Ovary (tissue), 9 donors: ENCODE data around the gene KIF6. TPM values are rescaled to one million over a fixed set of nuclear protein-coding genes. Genes with fewer than 3 reads are reported as not detected.

Experiments used
- DNase-seq, 5 donors: peaks; one replicate each; pipeline ENCODE4 v3.0.0-alpha.2; 2019 to 2020
- H3K27ac ChIP-seq, 2 donors: fragments of 200-600 bp; one replicate each; pipeline versions ENCODE4 v1.5.1 to v1.8.0; 2019 to 2022
- H3K27me3 ChIP-seq: fragments of 200-600 bp; one replicate; pipeline ENCODE4 v1.8.0; 2022
- H3K36me3 ChIP-seq: fragments of 200-600 bp; sonication (generic); one replicate; pipeline ENCODE4 v1.5.1; 2019
- H3K4me1 ChIP-seq: one replicate; pipeline ENCODE4 v1.8.1; 2013; ENCODE audit warnings: mild to moderate bottlenecking, moderate library complexity; ENCODE audit not compliant: insufficient read depth
- H3K4me3 ChIP-seq: fragments of 200-600 bp; sonication (generic); one replicate; pipeline ENCODE4 v1.5.1; 2017
- H3K9me3 ChIP-seq, 2 donors: fragments of 200-600 bp in 1 of 2; sonication (generic) in 1 of 2; one replicate each; pipeline versions ENCODE4 v1.5.1 to v1.8.1; 2013 to 2019; ENCODE audit warnings: mild to moderate bottlenecking in 1 of 2, moderate library complexity in 1 of 2
- CTCF ChIP-seq, 3 donors: fragments of 450-650 bp in 2 of 3; fragments of 200-600 bp in 1 of 3; IDR thresholded peaks; one replicate each; pipeline versions ENCODE4 v1.5.1 to v1.8.0; 2016 to 2022; ENCODE audit warnings: antibody characterized with exemption in 3 of 3, mild to moderate bottlenecking in 1 of 3
- EP300 ChIP-seq: sonication (generic); formaldehyde crosslinking; IDR thresholded peaks from one replicate; pipeline ENCODE4 v1.6.1; 2017; ENCODE audit warnings: antibody characterized with exemption
- POLR2A ChIP-seq: fragments of 450-650 bp; IDR thresholded peaks from one replicate; pipeline ENCODE4 v1.6.1; 2017; ENCODE audit warnings: antibody characterized with exemption, mild to moderate bottlenecking, moderate library complexity
- WGBS, 3 donors: extraction: QIAGEN DNeasy Blood & Tissue Kit in 1 of 3; methylation state at CpG; one replicate each; pipeline versions ENCODE4 v1.1.5 to v1.1.7; 2013 to 2017; 5-methylcytosine and 5-hydroxymethylcytosine counted together
- intact Hi-C, 4 donors: fragments of 100-400 bp; cut with DNase I; formaldehyde crosslinking; loops; one replicate each; pipeline versions ENCODE4 v1.11.0 to v1.15.1; 2022 to 2023
- polyA plus RNA-seq, 2 donors: library from polyadenylated mRNA; stranded (reverse); fragments of 200-250 nt in 1 of 2; fragments of 350-450 nt in 1 of 2; fragmentation: Illumina TruSeq in 1 of 2; extraction: RNeasy Lipid Tissue Mini Kit (QIAGEN cat#74804) in 1 of 2; gene quantifications; one replicate each; pipeline ENCODE4 v1.2.3, GENCODE V29; 2013 to 2014
- total RNA-seq, 7 donors: library from RNA; depleted of rRNA in 2 of 7; stranded (reverse); fragments of >200 nt in 2 of 7; fragmentation: NEBNext Ultra II Directional in 3 of 7; extraction: Animal tissue kit (Norgen Biotek cat#: 25700) in 3 of 7; gene quantifications; one replicate each; pipeline versions ENCODE4 v1.1.0 to v1.2.4, GENCODE V29; 2016 to 2023
- donor health status: DM: no; HTN: no; CAD: no; lungs with moderate emphysema.
- donor health status: DM: no; HTN: no; CAD: no.
- donor health status: Bipolar disorder and iron deficiency.
- donor health status: DM: yes; HTN: yes; CAD: no.
- donor health status: DM: no; HTN: no; CAD: no.
- donor health status: DM: yes; HTN: yes; CAD: no.

The KIF6 gene
- total and polyA plus RNA-seq, 9 donors, result 0.12 to 2.1 (median 0.82) TPM

- Histone ChIP-seq H3K36me3 (no peaks in the 10 kb centered on the region), H3K27ac (no peak overlapping the region), H3K4me3 (no peak overlapping the region), H3K9me3 (no peaks in the 10 kb centered on the region), H3K4me1 (no peaks in the 10 kb centered on the region), H3K27me3 (no peaks in the 10 kb centered on the region)
- 49 to 59% (median 56%) methylated on average over 18 of the region's 18 CpGs for WGBS, 3 donors
- DNase-seq, result peak; percentile 37 to 71 (median 44)
- no peak for TF ChIP-seq CTCF (IDR thresholded peaks at IDR 0.05)
- TF ChIP-seq EP300, result no peak
- no peak for TF ChIP-seq POLR2A
- intact Hi-C loops, result no loop called here
Measured at GRCh38 chr6:39296745-39297640, 428.2 kb downstream of the KIF6 start.

- 47 to 62% (median 58%) methylated on average over 5 of the region's 5 CpGs for WGBS, 3 donors
- Histone ChIP-seq H3K9me3 (no peaks in the 10 kb centered on the region), H3K27ac (no peak overlapping the region)
Measured at GRCh38 chr6:39295611-39296011, 429.6 kb downstream of the KIF6 start.

GRCh38 chr6:39294899-39295298 is 430.3 kb downstream of the KIF6 start:
- no peaks in the 10 kb centered on the region for H3K9me3 ChIP-seq
- WGBS, 3 donors, result 33 to 58% (median 38%) methylated on average over 1 of the region's 1 CpG
- no peak overlapping the region for H3K27ac ChIP-seq
- H3K36me3 ChIP-seq, result no peaks in the 10 kb centered on the region
- H3K4me1 ChIP-seq, result no peaks in the 10 kb centered on the region
- no peak overlapping the region for H3K4me3 ChIP-seq
- H3K27me3 ChIP-seq, result no peaks in the 10 kb centered on the region
- intact Hi-C loops, result no loop called here
- TF ChIP-seq EP300 (no peak), POLR2A (no peak), CTCF (IDR thresholded peaks at IDR 0.05) (no peak)
- DNase-seq, result no peak

More at GRCh38 chr6:39295611-39296011, 429.6 kb downstream of the KIF6 start:
- Histone ChIP-seq H3K4me3 (no peak overlapping the region), H3K27me3 (no peaks in the 10 kb centered on the region), H3K36me3 (no peaks in the 10 kb centered on the region), H3K4me1 (no peaks in the 10 kb centered on the region)
- no peak for DNase-seq
- TF ChIP-seq CTCF (IDR thresholded peaks at IDR 0.05) (no peak), EP300 (no peak), POLR2A (no peak)
- intact Hi-C loops, result no loop called here

- no peaks in the 10 kb centered on the region for H3K4me1 ChIP-seq
- no peaks in the 10 kb centered on the region for H3K27me3 ChIP-seq
- TF ChIP-seq CTCF (IDR thresholded peaks at IDR 0.05), result no peak
- no peak for TF ChIP-seq POLR2A
- no peak for TF ChIP-seq EP300
- no peak overlapping the region for H3K4me3 ChIP-seq
- DNase-seq, result no peak
- H3K9me3 ChIP-seq, result no peaks in the 10 kb centered on the region
- WGBS, 3 donors, result 62 to 66% (median 64%) methylated on average over 5 of the region's 5 CpGs
- H3K27ac ChIP-seq, result no peak overlapping the region
- intact Hi-C loops, result no loop called here
- no peaks in the 10 kb centered on the region for H3K36me3 ChIP-seq
Measured at GRCh38 chr6:39294133-39294532, 431.1 kb downstream of the KIF6 start.
